Coronary artery (tissue), 2 donors: ENCODE data around the gene RASAL3.

ENCODE experiments used
- DNase-seq: peaks from one replicate; pipeline ENCODE4 v3.0.0-alpha.2; 2017; ENCODE audit warnings: low spot score
- H3K27ac ChIP-seq, 2 donors: fragments of 200-600 bp; sonication (generic); one replicate each; pipeline ENCODE4 v1.5.1; 2016 to 2019
- H3K4me3 ChIP-seq: fragments of 200-600 bp; sonication (generic); 2 replicates; pipeline ENCODE4 v1.5.1; 2016; ENCODE audit warnings: mild to moderate bottlenecking, moderate library complexity
- TF ChIP-seq, protein P1 (sequence below): fragments of 200-600 bp; sonication (generic); IDR thresholded peaks from one replicate; pipeline ENCODE4 v1.5.1; 2019; ENCODE audit warnings: antibody characterized with exemption

Gene RASAL3

DNA sequence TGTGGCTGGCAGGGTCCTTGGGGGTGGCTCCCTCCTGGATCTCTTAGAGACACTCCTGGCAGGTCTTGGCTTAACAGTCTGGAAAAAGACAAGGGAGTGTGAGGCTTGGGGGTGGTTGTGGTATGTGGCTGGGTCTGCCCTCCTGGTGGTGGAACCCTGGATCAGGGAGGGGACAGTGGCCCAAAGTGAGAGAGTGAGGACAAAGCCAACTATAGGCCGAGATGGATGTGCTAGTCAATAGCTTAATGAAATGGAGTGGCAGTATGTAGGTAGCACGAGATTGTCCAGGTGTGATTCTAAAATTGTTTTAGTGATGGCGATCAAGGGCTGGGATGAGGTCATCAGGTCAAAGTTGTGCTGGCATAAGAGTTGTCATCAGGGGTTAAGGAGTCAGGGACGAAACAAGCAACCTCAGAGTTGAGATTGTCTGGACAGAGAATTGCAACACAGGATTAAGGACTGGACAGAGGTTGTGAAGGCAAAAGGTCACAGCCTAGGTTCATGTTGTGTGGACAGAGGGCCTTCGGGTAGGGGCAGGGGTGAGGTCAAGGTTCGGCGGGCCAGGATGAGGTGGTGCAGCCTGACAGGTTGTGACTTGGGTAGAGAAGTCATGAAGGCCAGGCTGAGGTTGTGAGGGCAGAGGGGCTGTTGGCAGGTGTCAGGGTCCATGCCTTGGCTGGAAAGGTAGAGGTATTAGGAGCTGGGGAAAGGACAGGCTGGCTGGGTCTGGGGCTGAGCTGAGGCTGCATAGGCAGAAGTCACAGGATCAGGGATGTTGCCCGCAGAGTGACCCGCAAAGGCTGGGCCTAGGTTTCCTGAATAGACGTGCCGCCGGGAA is 4.5 kb upstream of the RASAL3 start:
- TF ChIP-seq, protein P1, sequence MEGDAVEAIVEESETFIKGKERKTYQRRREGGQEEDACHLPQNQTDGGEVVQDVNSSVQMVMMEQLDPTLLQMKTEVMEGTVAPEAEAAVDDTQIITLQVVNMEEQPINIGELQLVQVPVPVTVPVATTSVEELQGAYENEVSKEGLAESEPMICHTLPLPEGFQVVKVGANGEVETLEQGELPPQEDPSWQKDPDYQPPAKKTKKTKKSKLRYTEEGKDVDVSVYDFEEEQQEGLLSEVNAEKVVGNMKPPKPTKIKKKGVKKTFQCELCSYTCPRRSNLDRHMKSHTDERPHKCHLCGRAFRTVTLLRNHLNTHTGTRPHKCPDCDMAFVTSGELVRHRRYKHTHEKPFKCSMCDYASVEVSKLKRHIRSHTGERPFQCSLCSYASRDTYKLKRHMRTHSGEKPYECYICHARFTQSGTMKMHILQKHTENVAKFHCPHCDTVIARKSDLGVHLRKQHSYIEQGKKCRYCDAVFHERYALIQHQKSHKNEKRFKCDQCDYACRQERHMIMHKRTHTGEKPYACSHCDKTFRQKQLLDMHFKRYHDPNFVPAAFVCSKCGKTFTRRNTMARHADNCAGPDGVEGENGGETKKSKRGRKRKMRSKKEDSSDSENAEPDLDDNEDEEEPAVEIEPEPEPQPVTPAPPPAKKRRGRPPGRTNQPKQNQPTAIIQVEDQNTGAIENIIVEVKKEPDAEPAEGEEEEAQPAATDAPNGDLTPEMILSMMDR, result no peak
- peak overlapping the region; percentile 64 for H3K4me3 ChIP-seq

DNA sequence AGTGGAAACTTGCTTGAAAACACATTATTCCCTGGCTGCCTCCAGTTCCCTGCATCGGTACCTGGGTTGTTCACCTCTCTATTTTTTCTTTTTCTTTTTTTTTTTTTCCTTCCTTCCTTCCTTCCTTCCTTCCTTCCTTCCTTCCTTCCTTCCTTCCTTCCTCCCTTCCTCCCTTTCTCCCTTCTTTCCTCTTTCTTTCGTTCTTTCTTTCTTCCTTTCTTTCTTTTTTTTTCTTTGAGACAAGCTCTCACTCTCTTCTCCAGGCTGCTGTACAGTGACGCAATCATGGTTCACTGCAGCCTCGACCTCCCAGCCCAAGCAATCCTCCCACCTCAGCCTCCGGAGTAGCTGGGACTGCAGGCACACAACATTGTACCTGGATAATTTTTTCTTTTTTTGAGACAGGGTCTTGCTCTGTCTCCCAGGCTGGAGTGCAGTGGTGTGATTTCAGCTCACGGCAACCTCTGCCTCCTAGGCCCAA is 3.4 kb upstream of the RASAL3 start:
- Histone ChIP-seq H3K27ac (no peak overlapping the region), H3K4me3 (no peak overlapping the region)
- no peak for DNase-seq
- TF ChIP-seq, protein P1, result no peak

More for the DNA sequence above, 4.5 kb upstream of the RASAL3 start:
- H3K27ac ChIP-seq, result no peak overlapping the region
- no peak for DNase-seq

DNA sequence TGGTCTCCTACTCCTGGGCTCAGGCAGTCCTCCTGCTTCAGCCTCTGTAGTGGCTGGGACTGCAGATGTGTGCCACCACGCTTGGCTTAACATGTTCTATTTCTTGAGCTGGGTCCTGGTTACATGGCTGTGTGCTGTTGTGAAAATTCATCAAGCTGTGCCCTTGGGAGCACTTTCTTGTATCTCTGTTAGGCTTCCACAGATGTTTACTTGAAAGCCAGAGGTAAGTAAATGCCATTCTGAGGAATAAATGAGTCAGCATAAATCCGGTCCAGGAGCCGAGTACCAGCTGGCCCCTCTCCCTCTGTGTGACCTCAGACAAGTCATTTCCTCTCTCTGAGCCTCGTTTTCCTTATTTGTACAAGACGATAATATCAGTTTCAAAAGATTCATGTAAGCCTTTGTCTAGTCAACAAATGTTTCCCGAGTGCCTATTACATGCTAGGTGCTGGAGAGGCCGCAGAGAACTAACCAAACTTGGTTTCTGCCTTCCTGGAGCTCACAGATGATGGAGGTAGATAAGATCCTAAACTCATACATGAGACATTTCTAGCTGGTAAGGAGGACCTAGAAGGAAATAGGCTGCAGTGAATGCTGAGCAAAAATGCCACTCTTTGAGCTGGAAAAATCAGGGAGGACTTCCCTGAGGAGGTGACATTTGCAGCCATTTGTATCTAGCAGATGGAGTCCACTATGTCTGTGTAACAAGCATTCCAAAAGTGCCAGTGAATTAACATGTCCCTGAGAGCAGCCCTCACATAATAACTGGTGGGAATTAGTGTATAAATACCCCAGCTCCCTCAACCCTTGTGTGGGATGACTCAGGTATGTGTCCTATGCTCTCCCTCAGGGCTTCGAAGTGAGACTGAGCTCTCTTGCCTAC is 2.7 kb upstream of the RASAL3 start:
- DNase-seq, result no peak
- H3K27ac ChIP-seq, result no peak overlapping the region

DNA sequence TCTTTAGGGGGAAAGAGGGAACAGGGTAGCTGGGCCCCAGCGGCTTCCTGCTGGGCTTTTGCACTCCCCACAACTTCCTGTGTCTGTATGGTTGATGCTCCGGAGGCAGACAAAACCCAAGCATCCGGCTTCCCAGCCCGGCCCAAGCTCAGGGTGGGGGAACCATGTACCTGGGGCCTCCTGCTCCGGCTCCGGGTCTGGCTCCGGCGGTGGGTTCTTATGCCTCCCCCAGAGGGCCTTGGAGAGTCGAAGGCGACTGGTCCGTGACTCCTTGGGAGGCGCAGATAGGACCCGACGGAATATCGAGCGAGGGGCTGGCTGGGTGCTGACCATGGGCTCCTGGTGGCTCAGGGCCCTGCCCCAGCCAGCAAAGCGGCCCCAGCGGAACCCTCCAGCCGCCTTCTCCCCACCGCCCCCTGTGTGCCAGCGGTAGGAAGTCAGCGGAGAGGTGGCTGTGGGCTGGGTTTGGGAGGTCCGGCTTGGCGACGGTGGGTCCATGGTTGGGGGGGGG is 428 bp downstream of the RASAL3 start:
- Histone ChIP-seq H3K27ac (peak overlapping the region in 1 of 2 donors; percentile 51), H3K4me3 (peak overlapping the region; percentile 59)
- TF ChIP-seq, protein P1, result no peak
- no peak for DNase-seq

More for the DNA sequence above, 2.7 kb upstream of the RASAL3 start:
- no peak overlapping the region for H3K4me3 ChIP-seq
- TF ChIP-seq, protein P1, result no peak

DNA sequence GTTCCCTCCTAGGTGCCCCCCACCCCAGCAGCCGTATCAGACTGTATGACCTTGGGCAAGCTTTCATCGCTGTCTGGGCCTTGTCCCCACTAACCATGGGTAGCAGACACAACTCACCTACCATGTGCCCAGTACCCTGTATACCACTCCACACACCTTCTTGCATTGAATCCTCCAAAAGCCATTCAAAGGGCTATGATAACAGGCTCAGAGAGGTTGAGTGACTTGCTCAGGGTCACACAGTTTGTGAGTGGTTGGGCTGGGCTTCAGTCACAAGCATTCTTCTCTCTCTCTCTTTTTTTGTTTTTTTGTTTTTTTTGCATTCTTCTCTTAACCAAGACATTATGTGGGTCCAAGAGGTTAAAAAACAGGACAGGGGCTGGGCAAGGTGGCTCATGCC is 2.6 kb downstream of the RASAL3 start:
- TF ChIP-seq, protein P1, result no peak
- H3K27ac ChIP-seq, result no peak overlapping the region
- no peak for DNase-seq
- no peak overlapping the region for H3K4me3 ChIP-seq

DNA sequence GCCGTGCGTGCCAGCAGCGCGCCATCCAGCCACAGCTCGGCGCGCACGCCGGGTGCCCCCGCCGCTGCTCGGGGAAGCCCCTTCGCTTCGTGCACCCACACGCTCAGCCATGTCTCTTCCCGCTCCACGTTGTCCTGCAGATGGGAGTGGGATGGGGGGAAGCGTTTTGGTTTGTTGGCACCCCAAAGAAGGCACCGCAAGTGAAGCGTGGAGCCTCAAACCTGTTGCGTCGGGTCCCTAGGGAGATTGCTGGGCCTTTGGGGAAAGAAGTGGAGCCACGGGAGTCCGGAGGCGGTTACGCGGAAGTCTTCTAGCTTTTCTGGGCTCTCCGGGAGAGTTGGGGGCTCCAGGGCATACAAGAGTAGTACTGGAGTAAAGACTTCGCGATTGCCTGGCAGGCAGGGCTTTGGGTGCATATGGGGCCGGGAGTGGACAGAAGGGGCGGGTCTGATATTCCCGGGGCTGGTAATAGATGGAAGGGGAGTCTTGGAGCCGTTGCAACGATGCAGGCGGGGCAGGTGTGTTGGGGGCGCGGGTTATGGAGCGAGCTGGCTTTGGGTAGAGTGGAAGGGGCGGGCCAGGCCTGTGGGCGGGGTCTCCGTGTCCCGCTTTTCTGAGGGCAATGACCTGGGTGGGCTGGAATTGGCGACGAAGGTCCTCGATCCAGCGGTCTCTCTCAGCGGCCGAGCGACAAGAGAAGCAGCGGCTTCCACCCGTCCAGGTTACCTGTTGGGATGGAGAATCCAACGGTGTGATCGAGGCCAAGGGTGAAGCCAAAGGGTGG is 6.5 kb downstream of the RASAL3 start:
- TF ChIP-seq, protein P1, result no peak
- H3K27ac ChIP-seq, result no peak overlapping the region
- DNase-seq, result no peak
- peak overlapping the region; percentile 58 for H3K4me3 ChIP-seq
